Activated naive CD4-positive, alpha-beta T cell (primary cell): ENCODE measurements around the gene TJP3.

Experiments
- DNase-seq, 4 experiments: peaks; one replicate each; lab custom pipeline; 2025; lab: John Stamatoyannopoulos, UW

TJP3 gene

DNA sequence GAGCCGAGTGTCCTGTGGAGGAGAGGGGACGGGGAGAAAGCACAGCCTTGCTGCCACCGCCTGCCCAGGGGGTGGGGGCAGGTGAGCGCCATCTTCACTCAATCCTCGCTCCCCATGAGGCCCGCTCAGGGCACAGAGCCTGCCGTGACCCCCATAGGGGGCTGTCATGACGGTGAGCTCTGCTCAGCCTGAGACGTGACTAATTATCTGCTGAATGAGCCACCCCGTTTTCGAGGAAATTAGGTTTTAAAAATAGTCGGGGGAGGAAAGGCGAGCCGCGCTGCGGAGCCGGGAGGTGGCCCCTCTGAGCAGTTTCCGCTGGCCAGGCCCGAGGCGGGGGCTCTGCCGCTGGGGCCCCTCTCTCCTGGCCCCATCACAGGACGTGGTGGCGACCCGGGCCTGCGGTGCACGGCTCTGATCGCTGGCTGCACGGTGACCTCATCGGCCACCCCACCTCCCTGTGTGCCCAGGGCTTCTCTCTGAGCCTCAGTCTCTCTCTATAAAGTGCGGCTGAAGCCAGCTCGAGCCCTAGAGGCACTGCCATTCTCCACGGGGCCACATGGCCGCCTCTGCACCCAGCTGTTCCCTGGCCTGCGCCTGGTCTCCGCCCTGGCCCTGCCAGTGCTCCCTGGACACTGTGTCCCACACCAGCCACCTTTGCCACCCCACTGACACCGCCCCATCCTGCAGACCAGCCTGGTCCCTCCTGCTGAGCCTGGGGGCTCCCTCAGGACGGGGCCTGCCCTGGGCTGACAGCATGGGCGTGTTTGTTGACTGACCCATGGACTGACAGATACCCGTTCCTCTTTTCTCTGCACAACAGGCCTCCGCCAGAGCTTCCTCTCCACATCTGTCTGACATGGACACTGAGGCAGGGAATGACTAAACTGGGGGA, 36.3 kb upstream of the TJP3 start:
- DNase-seq: no peak

DNA sequence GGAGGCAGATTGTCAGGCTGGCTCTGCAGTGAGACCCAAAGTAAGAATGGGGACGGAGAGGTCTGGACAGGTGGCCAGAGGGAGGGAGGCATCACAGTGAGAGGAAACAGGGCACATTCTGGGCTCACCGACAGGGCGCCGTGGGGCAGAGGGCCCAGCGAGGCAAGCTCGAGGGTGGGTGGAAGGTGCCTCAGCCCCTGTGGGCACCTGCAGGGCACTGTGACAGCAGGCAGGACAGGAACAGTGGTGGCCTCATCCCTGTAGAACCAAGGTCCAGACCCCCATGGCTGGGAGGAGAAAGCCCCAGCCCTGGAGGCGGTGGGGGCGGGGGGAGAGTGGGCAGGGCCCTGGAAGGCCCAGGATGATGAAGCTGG, 35.6 kb upstream of the TJP3 start:
- DNase-seq: no peak

- DNase-seq: no peak
Measured at GRCh38 chr19:3672993-3673392, 35.2 kb upstream of the TJP3 start.

DNA sequence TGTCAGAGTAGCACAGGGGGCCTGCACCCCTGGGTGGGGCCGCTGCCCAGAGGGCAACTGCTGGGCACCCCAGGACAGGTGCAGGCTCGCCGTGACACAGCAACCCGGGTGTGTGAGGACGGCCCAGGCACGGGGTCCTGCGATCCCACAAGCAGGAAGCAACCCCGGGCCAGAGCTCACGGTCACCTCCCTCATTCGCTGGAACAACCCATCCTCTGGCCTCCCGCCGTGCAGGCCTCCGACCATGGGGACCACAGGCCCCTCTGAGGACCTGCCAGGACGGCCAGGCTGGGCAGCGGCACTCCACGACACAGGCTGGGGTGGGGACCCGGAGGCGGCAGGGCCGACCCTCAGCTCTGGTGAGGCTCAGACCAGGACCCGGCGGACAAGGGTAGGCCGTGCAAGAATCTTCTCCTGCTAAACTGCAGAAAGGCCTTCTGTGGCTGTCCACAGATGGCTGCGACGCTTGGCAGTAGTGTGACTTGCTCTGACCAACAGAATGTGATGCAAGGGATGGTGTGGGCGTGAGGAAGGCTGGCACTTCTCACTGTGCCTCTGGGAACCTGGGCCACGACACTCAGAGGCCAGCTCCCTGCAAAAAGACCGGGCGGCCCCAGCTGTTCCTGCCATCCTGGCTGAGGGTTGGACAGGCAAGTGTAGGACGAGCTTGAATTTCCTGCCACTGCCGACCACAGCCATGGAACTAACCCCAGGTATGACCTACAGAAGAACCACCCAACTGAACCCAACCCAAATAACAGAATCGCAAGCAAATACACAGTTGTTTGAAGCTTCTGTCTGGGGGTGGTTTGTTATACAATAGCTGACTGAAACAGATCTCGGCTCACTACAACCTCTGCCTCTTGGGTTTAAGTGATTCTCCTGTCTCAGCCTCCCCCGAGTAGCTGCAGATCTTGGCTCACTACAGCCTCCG, 34.4 kb upstream of the TJP3 start:
- DNase-seq: no peak

DNA sequence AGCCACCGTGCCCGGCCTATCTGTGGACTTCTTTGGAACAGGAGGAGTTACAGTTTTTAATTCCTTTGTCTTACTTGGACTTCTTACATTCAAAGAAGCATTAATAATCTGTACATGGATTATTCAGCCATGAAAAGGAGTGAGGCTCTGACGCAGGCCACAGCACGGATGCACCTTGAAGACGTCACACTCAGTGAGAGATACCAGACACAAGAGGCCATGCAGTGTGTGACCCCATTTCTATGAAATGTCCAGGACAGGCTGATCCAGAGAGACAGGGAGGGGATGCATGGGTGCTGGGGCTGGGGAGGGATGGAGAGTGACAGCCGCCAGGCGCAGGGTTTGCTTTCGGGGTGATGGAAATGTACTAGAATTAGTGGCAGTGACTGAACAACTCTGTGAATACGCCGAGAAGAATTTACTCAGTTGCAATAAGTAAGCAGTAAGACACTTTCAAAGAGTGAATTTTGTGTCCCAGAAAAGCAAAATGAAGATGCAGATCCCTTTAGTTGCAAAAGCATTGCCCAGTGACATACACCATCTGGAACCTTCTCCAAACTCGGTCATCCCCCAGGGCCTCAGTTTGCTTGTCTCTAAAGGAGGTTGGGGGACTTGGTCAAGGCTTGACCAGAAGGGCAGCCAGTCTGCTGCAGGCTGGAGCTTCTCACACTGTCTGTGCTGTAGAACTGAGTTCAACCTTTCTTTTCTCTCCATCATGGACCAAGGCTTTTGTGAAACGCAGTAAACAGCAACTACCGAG, 33.2 kb upstream of the TJP3 start:
- no peak for DNase-seq

DNA sequence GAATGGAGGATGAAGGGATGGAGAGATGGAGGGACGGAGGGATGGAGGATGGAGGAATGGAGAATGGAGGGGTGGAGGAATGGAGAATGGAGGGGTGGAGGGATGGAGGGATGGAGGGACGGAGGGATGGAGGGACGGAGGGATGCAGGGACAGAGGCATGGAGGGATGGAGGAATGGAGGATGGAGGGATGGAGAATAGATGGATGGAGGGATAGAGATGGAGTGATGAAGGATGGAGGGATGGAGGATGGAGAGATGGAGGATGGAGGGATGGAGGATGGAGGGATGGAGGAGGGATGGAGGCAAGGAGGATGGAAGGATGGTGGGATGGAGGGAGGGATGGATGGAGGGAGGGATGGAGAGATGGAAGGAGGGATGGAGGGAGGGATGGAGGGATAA, 30.0 kb upstream of the TJP3 start:
- DNase-seq: no peak

DNA sequence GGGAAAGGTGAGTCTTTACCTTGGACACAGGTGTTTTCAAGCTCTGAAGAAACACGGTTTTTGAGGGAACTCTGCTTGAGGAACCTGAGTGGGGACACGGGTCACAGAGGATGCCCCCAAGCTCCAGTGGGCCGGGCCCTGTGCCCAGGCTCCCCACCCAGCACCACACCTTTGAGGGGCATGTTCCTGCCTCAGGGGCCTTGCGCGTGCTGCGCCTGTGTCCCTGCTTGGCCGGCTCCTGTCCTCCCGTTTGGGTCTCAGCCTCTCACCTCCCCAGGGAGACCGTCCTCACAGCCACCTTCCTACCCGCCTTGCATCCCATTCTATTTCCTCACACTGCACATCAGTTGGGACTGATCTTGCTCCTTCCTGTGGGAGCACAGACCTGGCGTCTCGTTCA, 29.0 kb upstream of the TJP3 start:
- no peak for DNase-seq

- no peak for DNase-seq
Measured at GRCh38 chr19:3679581-3679980, 28.6 kb upstream of the TJP3 start.

- DNase-seq: no peak
Measured at GRCh38 chr19:3680939-3681338, 27.2 kb upstream of the TJP3 start.

GRCh38 chr19:3682286-3682685, 25.9 kb upstream of the TJP3 start:
- DNase-seq: no peak

GRCh38 chr19:3682741-3683404, 25.3 kb upstream of the TJP3 start:
- DNase-seq: no peak

- no peak for DNase-seq
Measured at GRCh38 chr19:3683405-3684053, 24.7 kb upstream of the TJP3 start.

GRCh38 chr19:3684054-3684816, 23.9 kb upstream of the TJP3 start:
- no peak for DNase-seq

DNA sequence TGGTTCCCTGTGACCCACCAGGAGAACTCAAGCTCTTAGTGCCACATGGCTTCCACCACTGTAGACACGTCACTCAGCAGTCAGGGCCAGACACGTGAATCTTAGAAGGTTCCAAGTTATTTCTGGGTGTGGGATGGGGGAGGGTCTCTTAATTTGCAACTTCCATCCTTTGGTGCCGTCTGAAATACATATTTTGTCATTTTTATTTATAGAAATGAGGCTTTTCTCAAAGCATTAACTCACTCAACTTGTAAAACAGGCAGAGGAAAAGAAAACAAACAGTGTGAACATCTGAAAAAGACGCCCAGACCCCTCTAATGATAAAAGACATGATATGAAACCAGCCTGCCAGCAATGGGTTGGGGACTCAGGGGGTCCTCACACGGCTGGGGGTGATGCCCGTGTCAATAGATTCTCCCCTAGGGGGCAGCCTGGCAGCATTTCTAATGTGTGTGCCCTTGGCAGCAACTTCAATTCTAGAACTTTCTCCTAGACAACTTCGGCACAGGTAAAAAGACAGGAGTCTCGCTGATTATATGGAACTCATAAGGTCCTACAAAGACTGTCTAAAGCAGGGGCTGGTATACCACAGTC, 23.3 kb upstream of the TJP3 start:
- DNase-seq: no peak

- DNase-seq: no peak
Measured at GRCh38 chr19:3687393-3687773, 20.8 kb upstream of the TJP3 start.

- peak in 2 of 4 experiments; percentile 37 to 51 for DNase-seq
Measured at GRCh38 chr19:3687774-3688706, 20.1 kb upstream of the TJP3 start.

GRCh38 chr19:3690551-3691371, 17.4 kb upstream of the TJP3 start:
- DNase-seq: no peak

GRCh38 chr19:3691372-3691716, 16.8 kb upstream of the TJP3 start:
- DNase-seq: no peak
